Muscle of arm (tissue), 14 donors: ENCODE measurements around the gene DNAJA2. TPM values are rescaled to one million over a fixed set of nuclear protein-coding genes. Genes with fewer than 3 reads are reported as not detected.
"Not testable (repeated sequence)": the region's sequence is repeated elsewhere in the genome, so short reads cannot be mapped to it uniquely, and the experiment has no call there.

Experiments used
- DNase-seq: peaks from one replicate; pipeline ENCODE4 v3.0.0-alpha.2; 2013
- long read RNA-seq, 11 donors: transcript quantifications; one replicate each; lab custom pipeline, GENCODE V29; 2026
- polyA plus RNA-seq, 12 donors: library from polyadenylated mRNA; unstranded; fragments of 120-200 nt; gene quantifications; one replicate each; pipeline ENCODE4 v1.2.1, GENCODE V29; 2013; ENCODE audit not compliant: insufficient read length in 12 of 12

DNAJA2 gene
- 100 to 1,000 TPM in 1 of 12 donors, 10 to 100 TPM in 11; 43.0 to 183 (median 51.5) TPM for polyA plus RNA-seq
- long read RNA-seq, donor 1, transcript DNAJA2-201 (9 exons, 3,122 nt), result major isoform, 23 of 25 reads
- long read RNA-seq, donor 1, partial matches to known transcripts, result 0 of 25 reads
- long read RNA-seq, donor 1, other reads (novel, unspliced or antisense), result 0 of 25 reads
- long read RNA-seq, donor 2, transcript DNAJA2-201 (9 exons, 3,122 nt), result major isoform, 26 of 26 reads
- long read RNA-seq, donor 2, partial matches to known transcripts, result 0 of 26 reads
- long read RNA-seq, donor 2, other reads (novel, unspliced or antisense), result 0 of 26 reads
- long read RNA-seq, donor 3, transcript DNAJA2-201 (9 exons, 3,122 nt), result major isoform, 10 of 10 reads
- long read RNA-seq, donor 3, partial matches to known transcripts, result 0 of 10 reads
- long read RNA-seq, donor 3, other reads (novel, unspliced or antisense), result 0 of 10 reads
- long read RNA-seq, donor 4, transcript DNAJA2-201 (9 exons, 3,122 nt), result major isoform, 8 of 8 reads
- long read RNA-seq, donor 4, partial matches to known transcripts, result 0 of 8 reads
- long read RNA-seq, donor 4, other reads (novel, unspliced or antisense), result 0 of 8 reads
- long read RNA-seq, donor 5, transcript DNAJA2-201 (9 exons, 3,122 nt), result major isoform, 23 of 24 reads
- long read RNA-seq, donor 5, partial matches to known transcripts, result 0 of 24 reads
- long read RNA-seq, donor 5, other reads (novel, unspliced or antisense), result 0 of 24 reads
- long read RNA-seq, donor 6, transcript DNAJA2-201 (9 exons, 3,122 nt), result major isoform, 11 of 11 reads
- long read RNA-seq, donor 6, partial matches to known transcripts, result 0 of 11 reads
- long read RNA-seq, donor 6, other reads (novel, unspliced or antisense), result 0 of 11 reads
- long read RNA-seq, donor 7, transcript DNAJA2-201 (9 exons, 3,122 nt), result major isoform, 8 of 8 reads
- long read RNA-seq, donor 7, partial matches to known transcripts, result 0 of 8 reads
- long read RNA-seq, donor 7, other reads (novel, unspliced or antisense), result 0 of 8 reads
- long read RNA-seq, donor 8, transcript DNAJA2-201 (9 exons, 3,122 nt), result major isoform, 24 of 30 reads
- long read RNA-seq, donor 8, partial matches to known transcripts, result 6 of 30 reads
- long read RNA-seq, donor 8, other reads (novel, unspliced or antisense), result 0 of 30 reads
- long read RNA-seq, donor 9, transcript DNAJA2-201 (9 exons, 3,122 nt), result major isoform, 8 of 8 reads
- long read RNA-seq, donor 9, partial matches to known transcripts, result 0 of 8 reads
- long read RNA-seq, donor 9, other reads (novel, unspliced or antisense), result 0 of 8 reads
- long read RNA-seq, donor 10, transcript DNAJA2-201 (9 exons, 3,122 nt), result major isoform, 19 of 22 reads
- long read RNA-seq, donor 10, partial matches to known transcripts, result 0 of 22 reads
- long read RNA-seq, donor 10, other reads (novel, unspliced or antisense), result 0 of 22 reads
- long read RNA-seq, donor 11, transcript DNAJA2-201 (9 exons, 3,122 nt), result major isoform, 18 of 19 reads
- long read RNA-seq, donor 11, partial matches to known transcripts, result 0 of 19 reads
- long read RNA-seq, donor 11, other reads (novel, unspliced or antisense), result 0 of 19 reads

DNA sequence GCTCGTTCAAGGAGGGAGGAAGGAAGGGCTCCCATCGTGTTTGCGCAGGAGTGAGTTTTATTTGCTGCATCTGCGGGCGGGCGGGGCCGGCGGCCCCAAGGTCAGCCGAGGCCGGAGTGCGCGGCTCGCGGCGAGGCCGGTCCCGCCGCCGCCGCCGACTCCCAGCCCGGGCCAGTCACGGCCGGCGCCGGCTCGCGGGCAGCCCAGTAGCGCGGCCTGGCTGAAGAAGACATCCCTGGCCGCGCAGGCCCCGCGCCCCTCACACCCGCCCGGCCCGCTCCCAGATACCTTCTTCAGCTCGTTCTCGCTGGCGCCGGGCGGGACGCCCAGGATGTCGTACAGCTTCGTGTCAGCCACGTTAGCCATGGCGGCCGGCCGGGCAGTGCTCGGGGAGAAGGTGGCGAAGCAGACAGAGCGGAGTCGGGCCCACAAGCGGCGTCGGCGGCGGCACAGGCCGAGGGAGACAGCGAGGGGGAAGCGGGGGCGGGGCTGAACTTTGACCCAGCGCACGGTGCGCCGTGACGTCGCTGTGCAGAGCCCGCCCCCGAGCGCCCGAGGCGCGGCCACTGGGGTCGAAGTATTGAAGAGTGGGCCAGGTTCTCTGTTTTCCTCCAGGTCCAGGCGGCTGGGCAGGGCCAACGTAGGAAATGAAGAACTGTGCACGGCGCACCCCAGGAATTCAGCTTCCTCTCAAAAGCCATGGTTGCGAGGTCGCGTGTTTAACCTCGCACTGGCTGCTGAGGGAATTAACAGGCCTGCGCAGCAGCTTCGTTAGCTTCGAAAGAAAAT, at the start of gene DNAJA2:
TSS of gene DNAJA2 (minus strand) at position 468 of the 789 bp plus-strand sequence. CDS start at position 366, 102 bp downstream.
- peak; percentile 95 for DNase-seq

DNA sequence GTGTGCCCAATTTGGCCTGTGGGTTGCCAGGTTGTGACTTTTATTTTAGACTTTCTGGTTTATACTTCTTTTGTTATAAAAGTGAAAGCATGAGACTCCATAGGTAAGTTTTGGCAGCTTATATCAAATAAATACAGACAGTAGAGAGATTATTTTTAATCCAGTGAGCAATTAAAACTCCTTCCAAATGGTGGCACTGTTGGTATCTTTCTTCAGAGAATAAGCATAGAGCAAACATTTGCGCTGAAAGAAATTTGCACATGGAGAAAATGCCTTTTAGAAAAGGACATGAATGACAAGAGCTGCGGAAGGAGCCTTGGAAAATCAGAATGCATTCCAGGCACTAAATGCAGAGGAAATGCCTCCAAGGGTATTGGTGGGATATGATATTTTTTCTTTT, 46.1 kb upstream of the DNAJA2 start:
- no peak for DNase-seq

DNA sequence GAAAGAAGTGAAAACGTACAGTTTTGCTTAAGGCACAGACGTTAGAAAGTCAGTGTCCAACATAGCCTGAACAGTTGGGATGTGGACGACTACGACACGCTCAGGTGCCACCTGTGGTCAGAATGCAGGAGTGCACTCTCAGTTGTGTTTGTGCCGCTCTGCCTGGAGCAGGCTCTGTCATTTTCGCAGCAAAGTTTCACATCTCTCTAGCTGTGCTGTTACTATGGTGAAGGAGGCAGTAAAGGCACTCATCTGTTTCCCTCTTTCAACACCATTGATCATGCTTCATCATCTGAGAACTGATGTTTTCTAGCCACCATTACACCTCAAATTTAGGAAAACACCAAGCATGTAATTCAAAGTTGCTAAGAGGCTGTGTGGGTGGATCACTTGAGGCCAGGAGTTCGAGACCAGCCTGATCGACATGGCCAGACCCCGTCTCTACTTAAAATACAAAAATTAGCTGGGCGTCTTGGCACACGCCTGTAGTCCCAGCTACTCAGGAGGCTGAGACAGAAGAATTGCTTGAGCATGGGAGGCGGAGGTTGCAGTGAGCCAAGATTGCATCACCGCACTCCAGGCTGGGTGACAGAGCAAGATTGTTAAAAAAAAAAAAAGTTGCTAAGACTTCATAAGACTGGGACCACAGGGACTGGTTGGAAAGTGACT, 44.9 kb upstream of the DNAJA2 start:
- no peak for DNase-seq

DNA sequence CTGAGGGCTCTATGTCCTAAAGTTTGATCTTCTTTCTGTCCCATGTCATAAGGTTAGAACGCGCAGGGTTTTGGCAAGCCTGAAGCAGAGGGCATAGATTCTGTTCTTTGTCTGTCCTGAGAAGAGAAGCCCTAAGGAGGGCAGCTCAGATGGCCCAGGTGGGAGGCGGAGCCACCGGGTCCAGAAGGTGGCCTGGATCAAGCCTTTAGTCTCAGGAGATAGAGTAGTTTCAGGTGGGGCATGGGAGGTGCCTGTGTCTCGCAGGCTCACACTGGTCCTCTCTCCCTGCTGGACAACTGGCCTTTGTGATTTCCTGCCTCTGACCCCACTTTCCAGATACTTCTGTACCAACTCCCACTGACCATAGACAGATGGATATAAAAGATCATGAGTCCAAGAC, 44.2 kb upstream of the DNAJA2 start:
- no peak for DNase-seq

DNA sequence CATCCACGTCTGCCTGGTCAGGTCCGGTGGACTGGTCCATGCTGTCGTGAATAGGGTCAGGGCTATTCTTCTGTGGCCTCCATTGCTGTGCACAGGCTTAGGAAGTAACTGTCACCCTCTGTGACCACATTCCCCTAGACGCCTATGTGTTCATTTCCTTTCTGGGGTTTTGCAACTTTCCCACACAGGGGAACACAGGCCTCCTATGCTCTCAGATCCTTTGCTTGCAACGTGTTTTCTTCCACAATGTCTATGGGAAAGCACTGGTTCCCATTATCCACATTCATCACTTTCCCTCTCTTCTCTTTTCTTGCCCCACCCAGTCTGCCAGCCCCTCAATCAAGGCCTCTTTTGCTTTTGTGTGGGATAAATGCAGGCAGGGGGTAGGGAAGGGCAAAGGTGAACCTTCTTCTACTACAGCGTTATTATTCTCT, 43.2 kb upstream of the DNAJA2 start:
- no peak for DNase-seq

DNA sequence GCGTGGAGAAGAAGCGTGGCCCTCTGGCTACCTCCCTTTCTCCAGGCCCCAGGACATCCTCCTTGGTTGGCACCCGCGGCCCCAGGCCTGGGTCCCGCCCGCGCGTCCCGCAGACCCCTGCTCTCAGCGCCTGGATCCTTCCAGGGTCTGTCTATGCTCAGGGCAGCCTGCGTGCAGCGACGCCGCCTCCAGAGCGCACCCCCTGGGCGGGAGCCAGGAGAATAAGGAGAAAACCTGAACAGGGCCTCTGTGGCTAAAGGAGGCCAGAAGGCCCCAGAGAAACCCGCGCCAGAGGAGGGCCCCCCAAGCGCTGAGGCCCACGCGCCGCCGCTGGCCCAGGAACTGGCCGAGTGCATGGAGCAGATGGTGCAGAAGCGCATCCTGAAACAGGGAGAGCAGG, 40.4 kb upstream of the DNAJA2 start:
- DNase-seq, result no peak

DNA sequence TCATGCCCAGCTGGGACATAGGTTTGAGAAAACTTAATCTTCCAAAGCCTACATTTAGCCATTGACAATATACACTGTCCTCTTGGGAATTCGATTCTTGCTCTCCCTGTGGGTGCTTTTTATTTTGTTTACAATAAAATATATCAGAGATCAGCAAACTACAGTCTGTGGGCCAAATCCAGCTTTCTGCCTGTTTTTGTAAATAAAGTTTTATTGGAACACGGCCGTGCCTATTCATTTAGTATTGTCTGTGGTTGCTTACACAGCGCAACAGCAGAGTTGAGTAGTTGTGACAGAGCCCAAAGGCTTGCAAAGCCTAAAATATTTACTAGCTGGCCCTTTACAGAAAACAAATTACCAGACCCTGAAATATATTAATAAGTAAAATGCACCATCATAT, 39.7 kb upstream of the DNAJA2 start:
- no peak for DNase-seq

DNA sequence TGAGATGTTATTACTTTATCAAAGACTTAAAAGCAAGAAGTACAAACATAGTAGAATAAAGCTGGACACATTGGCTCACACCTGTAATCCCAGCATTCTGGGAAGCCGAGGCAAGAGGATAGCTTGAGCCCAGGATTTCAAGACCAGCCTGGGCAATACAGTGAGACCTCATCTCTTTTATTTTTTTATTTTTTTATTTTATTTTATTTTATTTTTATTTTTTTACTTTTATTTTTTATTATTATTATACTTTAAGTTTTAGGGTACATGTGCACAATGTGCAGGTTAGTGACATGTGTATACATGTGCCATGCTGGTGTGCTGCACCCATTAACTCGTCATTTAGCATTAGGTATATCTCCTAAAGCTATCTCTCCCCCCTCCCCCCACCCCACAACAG, 37.3 kb upstream of the DNAJA2 start:
- not testable (repeated sequence) for DNase-seq

DNA sequence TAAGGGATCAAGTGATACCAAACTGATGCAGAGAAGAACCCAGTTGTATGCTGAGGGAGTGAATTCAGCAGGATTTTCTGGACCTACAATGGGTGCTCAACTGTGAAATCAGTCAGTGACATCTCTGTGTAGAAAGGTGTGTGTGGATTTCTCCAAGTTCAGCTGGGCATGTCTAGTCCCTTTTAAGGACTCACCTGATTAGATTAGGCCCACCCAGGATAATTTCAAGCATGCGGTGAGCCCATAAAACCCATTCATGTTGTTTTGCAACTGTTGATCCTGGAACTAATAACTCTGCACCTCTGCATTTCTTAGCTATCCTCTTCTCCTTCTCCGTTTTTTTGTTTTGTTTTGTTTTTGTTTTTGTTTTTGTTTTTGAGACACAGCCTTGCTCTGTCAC, 35.1 kb upstream of the DNAJA2 start:
- DNase-seq, result no peak

DNA sequence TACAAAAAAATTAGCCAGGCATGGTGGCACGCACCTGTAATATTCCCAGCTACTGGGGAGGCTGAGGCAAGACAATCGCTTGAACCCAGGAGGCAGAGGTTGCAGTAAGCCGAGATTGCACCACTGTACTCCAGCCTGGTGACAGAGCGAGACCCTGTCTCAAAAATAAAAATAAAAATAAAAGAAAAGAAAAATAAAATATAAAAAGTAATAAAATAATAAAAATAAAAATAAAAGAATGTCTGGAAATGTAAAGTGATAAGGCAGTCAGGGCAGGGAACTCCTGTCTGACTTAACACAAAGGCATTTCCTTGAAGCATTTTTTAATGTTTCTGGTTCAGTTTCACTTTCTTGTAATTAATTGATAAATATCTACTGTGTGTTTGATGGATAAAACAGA, 34.7 kb upstream of the DNAJA2 start:
- DNase-seq, result no peak

DNA sequence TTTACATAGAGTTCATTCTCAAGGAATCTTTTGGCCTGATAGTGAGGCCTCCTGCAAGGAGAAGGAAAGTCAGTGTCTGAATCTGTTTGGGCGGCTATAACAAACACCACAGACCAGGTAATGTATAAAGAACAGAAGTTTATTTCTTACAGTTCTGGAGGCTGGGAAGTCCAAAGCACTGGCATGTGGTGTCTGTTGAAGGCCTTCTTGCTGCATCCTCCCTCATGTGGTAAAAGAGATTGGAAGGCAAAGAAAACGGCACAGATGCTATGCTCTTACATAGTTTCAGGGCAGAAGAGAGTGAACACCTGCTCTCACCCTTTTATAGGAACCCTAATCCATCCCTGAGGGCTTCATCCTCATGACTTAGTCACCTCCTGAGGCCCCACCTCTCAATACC, 31.2 kb upstream of the DNAJA2 start:
- no peak for DNase-seq

DNA sequence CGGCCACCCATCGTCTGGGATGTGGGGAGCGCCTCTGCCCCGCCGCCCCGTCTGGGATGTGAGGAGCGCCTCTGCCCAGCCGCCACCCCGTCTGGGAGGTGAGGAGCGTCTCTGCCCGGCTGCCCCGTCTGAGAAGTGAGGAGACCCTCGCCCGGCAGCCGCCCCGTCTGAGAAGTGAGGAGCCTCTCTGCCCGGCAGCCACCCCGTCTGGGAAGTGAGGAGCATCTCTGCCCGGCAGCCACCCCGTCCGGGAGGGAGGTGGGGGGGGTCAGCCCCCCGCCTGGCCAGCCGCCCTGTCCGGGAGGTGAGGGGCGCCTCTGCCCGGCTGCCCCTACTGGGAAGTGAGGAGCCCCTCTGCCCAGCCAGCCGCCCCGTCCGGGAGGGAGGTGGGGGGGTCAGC, 26.6 kb upstream of the DNAJA2 start:
- not testable (repeated sequence) for DNase-seq

DNA sequence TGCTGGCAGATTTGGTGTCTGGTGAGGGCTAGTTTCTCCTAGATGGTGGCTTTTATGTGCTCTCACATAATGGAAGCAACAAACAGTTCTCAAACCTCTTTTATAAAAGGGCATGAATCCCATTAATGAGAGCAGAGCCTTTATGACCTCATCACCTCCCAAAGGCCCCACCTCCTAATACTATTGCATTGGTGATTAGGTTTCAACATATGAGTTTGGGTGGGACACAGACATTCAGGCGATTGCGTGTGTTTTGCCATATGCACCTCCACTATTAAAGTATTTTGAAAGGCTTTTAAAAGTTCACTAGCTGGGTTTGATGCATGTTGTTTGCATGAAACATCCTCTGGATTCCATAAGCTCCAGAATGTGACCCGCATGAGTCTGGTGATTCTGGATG, 24.4 kb upstream of the DNAJA2 start:
- no peak for DNase-seq

DNA sequence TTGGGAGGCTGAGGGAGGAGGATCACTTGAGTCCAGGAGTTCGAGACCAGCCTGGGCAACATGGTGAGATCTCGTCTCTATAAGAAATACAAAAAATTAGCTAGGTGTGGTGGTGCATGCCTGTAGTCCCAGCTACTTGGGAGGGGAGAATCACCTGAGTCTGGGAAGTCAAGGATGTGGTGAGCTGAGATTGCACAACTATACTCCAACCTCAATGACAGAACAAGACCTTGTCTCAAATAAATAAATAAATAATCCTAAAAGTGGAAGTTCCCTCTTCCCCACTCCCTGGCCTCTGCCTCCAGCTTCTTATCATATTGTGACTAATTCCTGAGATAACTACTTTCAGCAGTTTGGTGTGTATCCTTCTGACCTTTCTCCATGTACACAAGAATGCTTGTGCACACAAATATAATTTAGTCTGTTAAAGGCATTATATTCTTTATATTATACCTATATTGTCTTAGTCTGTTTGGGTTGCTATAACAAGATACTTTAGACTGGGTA, 23.5 kb upstream of the DNAJA2 start:
- no peak for DNase-seq

DNA sequence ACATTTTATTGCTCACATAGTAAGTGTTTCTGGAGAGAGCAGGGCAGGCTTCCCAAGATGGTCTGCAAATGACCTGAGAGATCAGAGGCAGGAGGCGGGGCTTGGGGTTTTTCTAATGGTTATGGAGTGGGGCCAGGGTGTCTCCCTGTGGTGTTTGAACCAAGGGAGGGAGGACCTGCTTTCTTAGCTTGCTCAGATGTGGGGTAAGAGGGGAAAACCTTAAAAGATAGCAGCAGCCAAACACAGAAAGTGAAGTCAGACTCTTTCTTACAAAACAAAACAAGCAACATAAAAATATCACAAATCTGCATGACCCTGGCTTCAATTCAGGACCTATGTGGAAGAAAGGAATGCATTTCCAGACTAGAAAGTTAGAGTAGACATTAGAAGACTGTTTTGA, 22.9 kb upstream of the DNAJA2 start:
- DNase-seq, result no peak

DNA sequence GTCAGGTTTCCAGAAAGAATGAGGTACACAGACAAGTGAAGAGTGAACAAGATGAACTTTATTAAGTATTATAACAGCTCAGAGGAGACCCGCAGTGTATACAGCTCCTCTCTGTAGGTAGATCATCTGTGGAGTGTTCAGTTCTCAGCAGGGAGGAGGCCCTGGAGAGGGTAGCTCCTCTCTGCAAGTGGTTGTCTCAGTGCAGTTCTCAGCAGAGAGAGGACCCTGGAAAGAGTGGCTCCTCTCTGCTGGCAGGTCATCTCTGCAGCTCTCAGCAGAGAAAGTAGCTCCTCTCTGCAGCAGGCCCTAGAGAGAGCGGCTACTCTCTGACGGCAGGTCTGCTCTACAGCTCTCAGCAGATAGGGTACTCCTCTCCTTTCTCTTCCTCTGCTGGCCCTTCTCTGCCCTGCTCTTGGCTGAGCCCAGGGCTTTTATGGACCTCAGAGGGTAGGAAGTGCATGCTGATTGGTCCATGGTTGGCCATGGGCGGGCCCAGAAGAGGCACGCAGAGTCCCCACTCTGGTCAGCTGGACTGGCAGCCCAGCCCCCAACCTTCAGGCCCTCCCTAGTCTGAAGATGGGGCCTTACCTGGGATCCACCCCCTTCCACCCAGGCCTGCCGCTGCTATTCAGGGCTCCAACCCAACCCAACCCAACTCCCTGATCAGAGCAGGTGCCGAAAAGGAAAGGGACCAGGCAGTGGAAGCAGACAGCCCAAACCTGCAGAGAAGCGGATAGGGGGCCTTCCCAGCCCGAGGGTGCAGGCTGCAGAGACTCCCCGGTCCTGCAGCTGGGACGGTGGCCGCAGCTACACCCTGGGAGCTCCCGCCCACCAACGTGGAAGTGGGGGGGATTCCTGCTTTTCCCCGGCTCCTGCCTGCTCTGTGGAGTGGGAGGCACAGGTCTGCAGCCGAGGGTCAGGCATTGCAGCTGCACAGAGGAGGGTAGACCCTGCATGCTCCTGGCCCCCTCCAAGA, 18.5 kb upstream of the DNAJA2 start:
- no peak for DNase-seq

DNA sequence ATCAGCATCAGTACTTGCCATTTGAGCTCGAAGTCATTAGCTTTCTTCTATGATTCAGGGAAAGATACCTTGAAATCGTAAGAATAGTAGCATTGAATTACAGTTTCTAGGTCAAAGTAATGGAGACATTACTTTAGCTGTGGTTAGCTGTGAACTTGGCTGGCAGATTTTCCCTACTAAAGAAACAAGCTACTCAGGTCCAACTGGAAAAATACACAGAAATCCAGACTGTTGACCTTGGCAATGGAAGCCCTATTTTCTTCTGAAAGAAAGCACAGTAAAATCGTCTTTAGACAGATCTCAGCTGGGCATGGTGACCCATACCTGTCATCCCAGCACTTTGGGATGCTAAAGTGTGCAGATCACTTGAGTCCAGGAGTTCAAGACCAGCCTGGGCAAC, 13.4 kb upstream of the DNAJA2 start:
- DNase-seq, result no peak

DNA sequence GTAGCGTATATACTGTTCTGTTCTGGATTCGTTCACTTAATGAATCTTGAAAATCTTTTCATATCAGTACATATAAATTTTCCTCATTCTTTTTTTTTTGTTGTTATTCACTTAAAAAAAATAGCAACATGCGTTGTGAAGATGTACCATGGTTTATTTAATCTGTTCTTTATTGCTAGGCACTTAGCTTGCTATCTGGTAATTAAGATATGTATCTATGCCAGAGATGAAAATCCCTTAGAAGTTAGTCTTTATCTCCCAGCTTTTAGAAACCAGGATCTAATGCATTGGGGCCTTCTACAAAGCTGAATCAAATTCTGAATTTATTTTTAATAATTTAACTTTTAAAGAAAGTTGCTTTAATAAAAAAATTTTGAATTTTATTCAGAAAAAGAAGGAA, 13.0 kb upstream of the DNAJA2 start:
- no peak for DNase-seq
